HepG2 (cell line): ENCODE data around the gene SOX5. TPM values are rescaled to one million over a fixed set of nuclear protein-coding genes. Genes with fewer than 3 reads are reported as not detected.

Source experiments
- MIXL1 ChIP-seq: IDR thresholded peaks from 2 replicates; pipeline ENCODE4 v1.6.1; 2016
- RORA ChIP-seq: sonication (generic); formaldehyde crosslinking; IDR thresholded peaks from 2 replicates; pipeline ENCODE4 v1.5.0; 2020; ENCODE audit warnings: mild to moderate bottlenecking, missing genetic modification reagents, moderate library complexity
- RXRA ChIP-seq: sonication (generic); formaldehyde crosslinking; IDR thresholded peaks from 2 replicates; pipeline ENCODE4 v1.5.1; 2020; ENCODE audit warnings: missing genetic modification reagents
- ZNF496 ChIP-seq: sonication (generic); formaldehyde crosslinking; IDR thresholded peaks from 2 replicates; pipeline ENCODE4 v1.8.1; 2023; ENCODE audit warnings: mild to moderate bottlenecking, moderate library complexity, missing genetic modification reagents; ENCODE audit not compliant: insufficient replicate concordance
- polyA plus RNA-seq, 8 experiments: library from polyadenylated mRNA; depleted of rRNA in 3 of 8; stranded (reverse) in 7 of 8; unstranded in 1 of 8; fragments of >200 nt; fragmentation: Illumina TruSeq in 4 of 8; extraction: Trizol in 4 of 8; gene quantifications; 2 replicates each; pipeline versions ENCODE4 v1.2.1 to v1.2.3, GENCODE V29; 2011 to 2016; ENCODE audit warnings: low read depth in 4 of 8, missing spikeins in 1 of 8, mixed read lengths in 1 of 8; ENCODE audit not compliant: insufficient read depth in 1 of 8
- total RNA-seq, 5 experiments: library from RNA; depleted of rRNA; stranded (reverse); fragments of >200 nt; fragmentation: Illumina TruSeq; extraction: Trizol; gene quantifications; 2 replicates each; pipeline ENCODE4 v1.2.3, GENCODE V29; 2016; ENCODE audit warnings: low read depth in 1 of 5
- TF ChIP-seq, protein P1 (sequence below): sonication (generic); formaldehyde crosslinking; IDR thresholded peaks from 2 replicates; pipeline ENCODE4 v1.5.1; 2020; ENCODE audit warnings: missing genetic modification reagents, mild to moderate bottlenecking, borderline replicate concordance
- TF ChIP-seq, protein P2 (sequence below): sonication (generic); formaldehyde crosslinking; IDR thresholded peaks from 2 replicates; pipeline ENCODE4 v1.4.0; 2020; ENCODE audit warnings: missing genetic modification reagents
- TF ChIP-seq, protein P3 (sequence below): sonication (generic); formaldehyde crosslinking; IDR thresholded peaks from 2 replicates; pipeline ENCODE4 v1.4.0; 2020; ENCODE audit warnings: missing genetic modification reagents

SOX5 gene
- total and polyA plus RNA-seq, 2 of the 13 experiments (the other 11 are each of a cell fraction or from before 2014, with no cell fraction given), result 18.5 to 76.4 TPM

DNA sequence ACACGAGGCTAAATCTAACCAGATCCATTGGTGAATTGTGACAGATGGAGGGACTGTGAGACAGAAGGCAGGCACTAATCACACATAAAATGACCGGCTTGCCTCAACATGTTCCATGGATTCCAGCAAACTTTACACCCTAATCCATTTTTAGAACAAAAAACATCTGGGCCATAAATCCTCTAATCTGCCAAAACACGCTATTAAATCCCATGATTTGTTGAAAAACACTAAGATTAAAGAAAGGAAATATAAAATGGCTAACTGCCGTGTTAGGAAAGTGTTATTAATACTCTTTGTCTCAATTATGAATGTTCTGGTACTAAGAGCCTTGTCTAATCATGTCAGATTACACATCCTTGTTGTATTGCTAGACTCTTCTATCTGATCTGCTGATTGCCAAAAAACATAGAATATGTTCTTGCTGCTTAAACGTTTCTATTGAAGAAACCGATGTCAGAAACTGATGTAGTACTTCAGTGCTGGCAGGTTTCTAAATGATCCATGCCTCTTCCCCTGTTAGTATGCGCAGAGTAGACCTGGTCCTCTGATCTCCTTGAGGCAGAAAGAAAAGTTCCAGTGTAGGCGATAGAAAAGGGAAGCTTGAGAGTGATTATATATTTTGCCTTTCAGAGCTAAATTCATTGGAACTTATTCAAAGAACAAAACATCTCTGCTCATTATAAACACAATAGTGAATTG lies 384.9 kb downstream of the SOX5 start (continued):
- TF ChIP-seq, protein P1, sequence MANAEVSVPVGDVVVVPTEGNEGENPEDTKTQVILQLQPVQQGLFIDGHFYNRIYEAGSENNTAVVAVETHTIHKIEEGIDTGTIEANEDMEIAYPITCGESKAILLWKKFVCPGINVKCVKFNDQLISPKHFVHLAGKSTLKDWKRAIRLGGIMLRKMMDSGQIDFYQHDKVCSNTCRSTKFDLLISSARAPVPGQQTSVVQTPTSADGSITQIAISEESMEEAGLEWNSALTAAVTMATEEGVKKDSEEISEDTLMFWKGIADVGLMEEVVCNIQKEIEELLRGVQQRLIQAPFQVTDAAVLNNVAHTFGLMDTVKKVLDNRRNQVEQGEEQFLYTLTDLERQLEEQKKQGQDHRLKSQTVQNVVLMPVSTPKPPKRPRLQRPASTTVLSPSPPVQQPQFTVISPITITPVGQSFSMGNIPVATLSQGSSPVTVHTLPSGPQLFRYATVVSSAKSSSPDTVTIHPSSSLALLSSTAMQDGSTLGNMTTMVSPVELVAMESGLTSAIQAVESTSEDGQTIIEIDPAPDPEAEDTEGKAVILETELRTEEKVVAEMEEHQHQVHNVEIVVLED, result no peak
- no peak for TF ChIP-seq RXRA (CRISPR knock-in tag)
- TF ChIP-seq ZNF496 (CRISPR knock-in tag), result no peak
- TF ChIP-seq, protein P2, sequence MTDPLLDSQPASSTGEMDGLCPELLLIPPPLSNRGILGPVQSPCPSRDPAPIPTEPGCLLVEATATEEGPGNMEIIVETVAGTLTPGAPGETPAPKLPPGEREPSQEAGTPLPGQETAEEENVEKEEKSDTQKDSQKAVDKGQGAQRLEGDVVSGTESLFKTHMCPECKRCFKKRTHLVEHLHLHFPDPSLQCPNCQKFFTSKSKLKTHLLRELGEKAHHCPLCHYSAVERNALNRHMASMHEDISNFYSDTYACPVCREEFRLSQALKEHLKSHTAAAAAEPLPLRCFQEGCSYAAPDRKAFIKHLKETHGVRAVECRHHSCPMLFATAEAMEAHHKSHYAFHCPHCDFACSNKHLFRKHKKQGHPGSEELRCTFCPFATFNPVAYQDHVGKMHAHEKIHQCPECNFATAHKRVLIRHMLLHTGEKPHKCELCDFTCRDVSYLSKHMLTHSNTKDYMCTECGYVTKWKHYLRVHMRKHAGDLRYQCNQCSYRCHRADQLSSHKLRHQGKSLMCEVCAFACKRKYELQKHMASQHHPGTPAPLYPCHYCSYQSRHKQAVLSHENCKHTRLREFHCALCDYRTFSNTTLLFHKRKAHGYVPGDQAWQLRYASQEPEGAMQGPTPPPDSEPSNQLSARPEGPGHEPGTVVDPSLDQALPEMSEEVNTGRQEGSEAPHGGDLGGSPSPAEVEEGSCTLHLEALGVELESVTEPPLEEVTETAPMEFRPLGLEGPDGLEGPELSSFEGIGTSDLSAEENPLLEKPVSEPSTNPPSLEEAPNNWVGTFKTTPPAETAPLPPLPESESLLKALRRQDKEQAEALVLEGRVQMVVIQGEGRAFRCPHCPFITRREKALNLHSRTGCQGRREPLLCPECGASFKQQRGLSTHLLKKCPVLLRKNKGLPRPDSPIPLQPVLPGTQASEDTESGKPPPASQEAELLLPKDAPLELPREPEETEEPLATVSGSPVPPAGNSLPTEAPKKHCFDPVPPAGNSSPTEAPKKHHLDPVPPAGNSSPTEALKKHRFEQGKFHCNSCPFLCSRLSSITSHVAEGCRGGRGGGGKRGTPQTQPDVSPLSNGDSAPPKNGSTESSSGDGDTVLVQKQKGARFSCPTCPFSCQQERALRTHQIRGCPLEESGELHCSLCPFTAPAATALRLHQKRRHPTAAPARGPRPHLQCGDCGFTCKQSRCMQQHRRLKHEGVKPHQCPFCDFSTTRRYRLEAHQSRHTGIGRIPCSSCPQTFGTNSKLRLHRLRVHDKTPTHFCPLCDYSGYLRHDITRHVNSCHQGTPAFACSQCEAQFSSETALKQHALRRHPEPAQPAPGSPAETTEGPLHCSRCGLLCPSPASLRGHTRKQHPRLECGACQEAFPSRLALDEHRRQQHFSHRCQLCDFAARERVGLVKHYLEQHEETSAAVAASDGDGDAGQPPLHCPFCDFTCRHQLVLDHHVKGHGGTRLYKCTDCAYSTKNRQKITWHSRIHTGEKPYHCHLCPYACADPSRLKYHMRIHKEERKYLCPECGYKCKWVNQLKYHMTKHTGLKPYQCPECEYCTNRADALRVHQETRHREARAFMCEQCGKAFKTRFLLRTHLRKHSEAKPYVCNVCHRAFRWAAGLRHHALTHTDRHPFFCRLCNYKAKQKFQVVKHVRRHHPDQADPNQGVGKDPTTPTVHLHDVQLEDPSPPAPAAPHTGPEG, result no peak
- no peak for TF ChIP-seq MIXL1 (CRISPR knock-in tag)
- no peak for TF ChIP-seq RORA (CRISPR knock-in tag)
- TF ChIP-seq, protein P3, sequence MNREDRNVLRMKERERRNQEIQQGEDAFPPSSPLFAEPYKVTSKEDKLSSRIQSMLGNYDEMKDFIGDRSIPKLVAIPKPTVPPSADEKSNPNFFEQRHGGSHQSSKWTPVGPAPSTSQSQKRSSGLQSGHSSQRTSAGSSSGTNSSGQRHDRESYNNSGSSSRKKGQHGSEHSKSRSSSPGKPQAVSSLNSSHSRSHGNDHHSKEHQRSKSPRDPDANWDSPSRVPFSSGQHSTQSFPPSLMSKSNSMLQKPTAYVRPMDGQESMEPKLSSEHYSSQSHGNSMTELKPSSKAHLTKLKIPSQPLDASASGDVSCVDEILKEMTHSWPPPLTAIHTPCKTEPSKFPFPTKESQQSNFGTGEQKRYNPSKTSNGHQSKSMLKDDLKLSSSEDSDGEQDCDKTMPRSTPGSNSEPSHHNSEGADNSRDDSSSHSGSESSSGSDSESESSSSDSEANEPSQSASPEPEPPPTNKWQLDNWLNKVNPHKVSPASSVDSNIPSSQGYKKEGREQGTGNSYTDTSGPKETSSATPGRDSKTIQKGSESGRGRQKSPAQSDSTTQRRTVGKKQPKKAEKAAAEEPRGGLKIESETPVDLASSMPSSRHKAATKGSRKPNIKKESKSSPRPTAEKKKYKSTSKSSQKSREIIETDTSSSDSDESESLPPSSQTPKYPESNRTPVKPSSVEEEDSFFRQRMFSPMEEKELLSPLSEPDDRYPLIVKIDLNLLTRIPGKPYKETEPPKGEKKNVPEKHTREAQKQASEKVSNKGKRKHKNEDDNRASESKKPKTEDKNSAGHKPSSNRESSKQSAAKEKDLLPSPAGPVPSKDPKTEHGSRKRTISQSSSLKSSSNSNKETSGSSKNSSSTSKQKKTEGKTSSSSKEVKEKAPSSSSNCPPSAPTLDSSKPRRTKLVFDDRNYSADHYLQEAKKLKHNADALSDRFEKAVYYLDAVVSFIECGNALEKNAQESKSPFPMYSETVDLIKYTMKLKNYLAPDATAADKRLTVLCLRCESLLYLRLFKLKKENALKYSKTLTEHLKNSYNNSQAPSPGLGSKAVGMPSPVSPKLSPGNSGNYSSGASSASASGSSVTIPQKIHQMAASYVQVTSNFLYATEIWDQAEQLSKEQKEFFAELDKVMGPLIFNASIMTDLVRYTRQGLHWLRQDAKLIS (CRISPR knock-in tag), result no peak
- TF ChIP-seq, all 625 proteins: peak for 0
